HTR-8/SVneo (cell line): ENCODE data around the gene ANAPC5.
"Not testable (repeated sequence)": the region's sequence is repeated elsewhere in the genome, so short reads cannot be mapped to it uniquely, and the experiment has no call there.

Experiments
- DNase-seq: peaks from one replicate; pipeline ENCODE4 v3.0.0; 2011; ENCODE audit warnings: low spot score, mixed read lengths; ENCODE audit not compliant: insufficient read length
- FAIRE-seq: peaks from 2 replicates; lab custom pipeline; 2011; peaks lifted over from hg19 to GRCh38; lab: Jason Lieb, UNC

The ANAPC5 gene

GRCh38 chr12:121323908-121324307 is 28.3 kb downstream of the ANAPC5 start:
- no peak for FAIRE-seq
- no peak for DNase-seq

GRCh38 chr12:121318121-121318520 is 34.1 kb downstream of the ANAPC5 start:
- FAIRE-seq = no peak
- no peak for DNase-seq

GRCh38 chr12:121314431-121314830 is 37.8 kb downstream of the ANAPC5 start:
- no peak for FAIRE-seq
- no peak for DNase-seq

- not testable (repeated sequence) for DNase-seq, FAIRE-seq
Observed at GRCh38 chr12:121310231-121310630, 42.0 kb downstream of the ANAPC5 start.

GRCh38 chr12:121307397-121307796 is 44.8 kb downstream of the ANAPC5 start:
- not testable (repeated sequence) for FAIRE-seq, DNase-seq

GRCh38 chr12:121304306-121304705 is 47.9 kb downstream of the ANAPC5 start:
- no peak for DNase-seq
- FAIRE-seq = no peak

- DNase-seq = no peak
Observed at GRCh38 chr12:121301876-121302275, 50.3 kb downstream of the ANAPC5 start.

GRCh38 chr12:121300083-121300819 is 52.0 kb downstream of the ANAPC5 start:
- FAIRE-seq (no peak), DNase-seq (no peak)

More at GRCh38 chr12:121301876-121302275, 50.3 kb downstream of the ANAPC5 start:
- FAIRE-seq = no peak

GRCh38 chr12:121299662-121300061 is 52.5 kb downstream of the ANAPC5 start:
- DNase-seq (no peak), FAIRE-seq (no peak)

- not testable (repeated sequence) for DNase-seq, FAIRE-seq
Observed at GRCh38 chr12:121298411-121298810, 53.8 kb downstream of the ANAPC5 start.

- FAIRE-seq (no peak), DNase-seq (peak; percentile 21)
Observed at GRCh38 chr12:121297435-121297991, 54.7 kb downstream of the ANAPC5 start.

- FAIRE-seq (peak; percentile 71), DNase-seq (peak; percentile 85)
Observed at GRCh38 chr12:121296618-121297434, 55.4 kb downstream of the ANAPC5 start, which contains the start of gene CAMKK2. Gene CAMKK2 (minus strand): TSS chr12:121296709. CDS start chr12:121274526, 22,183 bp downstream.

- DNase-seq (peak; percentile 20), FAIRE-seq (no peak)
Observed at GRCh38 chr12:121295746-121296617, 56.2 kb downstream of the ANAPC5 start.

GRCh38 chr12:121295116-121295745 is 57.0 kb downstream of the ANAPC5 start:
- FAIRE-seq (no peak), DNase-seq (no peak)

- FAIRE-seq (no peak), DNase-seq (no peak)
Observed at GRCh38 chr12:121294151-121294889, 57.9 kb downstream of the ANAPC5 start.

- FAIRE-seq (no peak), DNase-seq (no peak)
Observed at GRCh38 chr12:121293603-121294002, 58.6 kb downstream of the ANAPC5 start.

GRCh38 chr12:121290410-121290809 is 61.8 kb downstream of the ANAPC5 start:
- FAIRE-seq (no peak), DNase-seq (no peak)

GRCh38 chr12:121289962-121290361 is 62.2 kb downstream of the ANAPC5 start:
- no peak for FAIRE-seq
- no peak for DNase-seq

GRCh38 chr12:121288986-121289385 is 63.2 kb downstream of the ANAPC5 start:
- FAIRE-seq = no peak
- no peak for DNase-seq
